ENCODE measurements around the gene KLF11.

KLF11 gene

GRCh38 chr2:10071176-10071575, 27.8 kb downstream of the KLF11 start:
- Histone ChIP-seq H3K27me3 (peaks cover 9 to 35% (median 30%) of the 10 kb centered on the region in 11 experiments), H4K20me1 (peaks cover 0 to 10% (median 0%) of the 10 kb centered on the region in 11 experiments; a peak in 2 of 22 replicates), H3K36me3 (no peaks in the 10 kb centered on the region), H3K9ac (no peak overlapping the region), H3K4me1 (peaks cover 0 to 6% (median 0%) of the 10 kb centered on the region in 10 experiments; a peak in 1 of 20 replicates), H3K4me3 (no peak overlapping the region), H3K27ac (no peak overlapping the region), H3K9me3 (replicated peaks in 1 of 11) (peaks cover 9 to 15% (median 12%) of the 10 kb centered on the region in 11 experiments; a peak in 21 of 22 replicates), H3K4me2 (no peak overlapping the region)
- TF ChIP-seq Cebpa-rat (IDR thresholded peaks at IDR 0.05): no peak

- TF ChIP-seq Cebpa-rat (IDR thresholded peaks at IDR 0.05): no peak
- Histone ChIP-seq H3K9ac (no peak overlapping the region), H3K36me3 (no peaks in the 10 kb centered on the region), H3K27me3 (peaks cover 13 to 39% (median 34%) of the 10 kb centered on the region in 11 experiments), H3K4me3 (no peak overlapping the region), H3K27ac (no peak overlapping the region), H4K20me1 (peaks cover 0 to 14% (median 0%) of the 10 kb centered on the region in 11 experiments; a peak in 4 of 22 replicates), H3K4me2 (no peak overlapping the region), H3K9me3 (replicated peaks in 1 of 11) (peaks cover 9 to 15% (median 12%) of the 10 kb centered on the region in 11 experiments; a peak in 21 of 22 replicates), H3K4me1 (peaks cover 0 to 6% (median 0%) of the 10 kb centered on the region in 10 experiments; a peak in 1 of 20 replicates)
These were observed 28.2 kb downstream of the KLF11 start for GRCh38 chr2:10071595-10071994.

DNA sequence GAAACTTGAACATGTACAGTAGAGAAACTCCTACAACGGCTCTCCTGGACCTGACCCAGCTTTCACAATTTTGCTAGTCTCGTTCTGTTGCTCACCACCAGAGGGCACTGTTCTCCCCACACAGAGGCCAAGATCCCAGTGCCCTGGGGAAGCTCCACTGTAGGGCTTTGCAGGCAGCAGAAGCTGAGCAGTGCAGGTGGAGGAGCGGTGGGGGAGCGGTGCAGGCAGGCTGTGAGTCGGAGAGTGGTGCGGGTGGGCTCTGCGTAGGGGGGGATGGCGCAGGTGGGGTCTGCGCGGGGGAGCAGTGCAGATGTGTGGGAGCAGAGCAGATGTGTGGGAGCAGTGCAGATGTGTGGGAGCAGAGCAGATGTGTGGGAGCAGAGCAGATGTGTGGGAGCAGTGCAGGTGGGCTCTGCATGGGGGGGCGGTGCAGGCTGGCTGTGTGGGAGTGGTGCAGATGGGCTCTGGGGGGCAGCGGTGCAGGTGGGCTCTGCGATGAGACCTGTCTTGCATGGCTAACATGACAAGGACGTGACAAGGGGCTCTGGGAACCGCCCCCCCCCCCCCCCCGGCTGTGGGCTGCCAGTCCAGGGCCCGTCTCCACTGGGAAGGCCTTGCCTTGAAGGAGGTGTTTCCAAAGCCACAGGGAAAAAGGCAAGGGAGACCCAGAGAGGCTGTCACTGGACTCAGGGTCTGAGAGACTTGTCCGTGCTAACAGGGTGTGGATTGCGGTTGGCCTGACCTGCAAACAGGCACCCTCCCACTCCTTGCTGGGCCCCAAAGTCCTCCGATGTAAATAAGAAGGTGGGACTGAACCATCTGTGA, 29.5 kb downstream of the KLF11 start:
- no peak for TF ChIP-seq Cebpa-rat (IDR thresholded peaks at IDR 0.05)
- H3K9ac ChIP-seq: no peak overlapping the region
- peaks cover 0 to 14% (median 0%) of the 10 kb centered on the region in 11 experiments; a peak in 4 of 22 replicates for H4K20me1 ChIP-seq
- peak overlapping the region in 1 of 11 experiments; percentile 33; a peak in 1 of 22 replicates for H3K4me2 ChIP-seq
- H3K4me1 ChIP-seq: peaks cover 0 to 6% (median 0%) of the 10 kb centered on the region in 10 experiments; a peak in 1 of 20 replicates
- H3K9me3 ChIP-seq (replicated peaks in 1 of 11): peaks cover under 1 to 8% (median 5%) of the 10 kb centered on the region in 11 experiments; a peak in 21 of 22 replicates
- H3K36me3 ChIP-seq: no peaks in the 10 kb centered on the region
- no peak overlapping the region for H3K27ac ChIP-seq
- H3K27me3 ChIP-seq: peaks cover 26 to 51% (median 47%) of the 10 kb centered on the region in 11 experiments
- no peak overlapping the region for H3K4me3 ChIP-seq

DNA sequence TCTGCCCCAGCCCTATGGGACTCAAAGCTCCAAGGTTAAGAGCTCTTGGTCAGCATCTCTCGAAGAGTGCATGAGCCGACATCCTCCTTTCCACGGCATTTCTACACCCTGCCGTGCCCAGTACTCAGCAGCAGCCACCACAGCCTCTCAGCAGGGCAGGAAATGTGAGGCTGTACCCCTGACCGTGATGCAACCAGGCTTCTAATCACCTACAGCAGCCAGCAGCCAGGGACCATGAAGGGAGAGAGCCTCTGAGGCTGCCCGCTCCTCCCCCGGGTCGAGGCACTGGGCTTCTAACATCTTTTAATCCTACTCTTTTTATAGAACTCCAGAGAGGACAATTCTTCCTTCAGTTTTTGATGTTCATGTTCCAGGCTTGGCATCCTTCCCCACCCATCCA, 30.4 kb downstream of the KLF11 start:
- no peak overlapping the region for H3K9ac ChIP-seq
- H4K20me1 ChIP-seq: peaks cover 0 to 19% (median 7%) of the 10 kb centered on the region in 11 experiments; a peak in 12 of 22 replicates
- no peaks in the 10 kb centered on the region for H3K36me3 ChIP-seq
- H3K4me3 ChIP-seq: no peak overlapping the region
- TF ChIP-seq Cebpa-rat (IDR thresholded peaks at IDR 0.05): no peak
- peaks cover 34 to 60% (median 55%) of the 10 kb centered on the region in 11 experiments for H3K27me3 ChIP-seq
- H3K27ac ChIP-seq: no peak overlapping the region
- no peaks in the 10 kb centered on the region; a peak in 1 of 22 replicates for H3K9me3 ChIP-seq (replicated peaks in 1 of 11)
- no peak overlapping the region for H3K4me2 ChIP-seq
- peaks cover 0 to 10% (median 2%) of the 10 kb centered on the region in 10 experiments; a peak in 10 of 20 replicates for H3K4me1 ChIP-seq

GRCh38 chr2:10075101-10075500, 31.8 kb downstream of the KLF11 start:
- peaks cover 0 to 23% (median 12%) of the 10 kb centered on the region in 10 experiments; a peak in 16 of 20 replicates for H3K4me1 ChIP-seq
- H3K27me3 ChIP-seq: peaks cover 48 to 74% (median 69%) of the 10 kb centered on the region in 11 experiments
- no peak overlapping the region for H3K4me3 ChIP-seq
- 0 out of 22 replicates have a peak overlapping the region, but pooled peaks of 1 of the 11 experiments have one; percentile 10 for H3K4me2 ChIP-seq
- H3K9me3 ChIP-seq (replicated peaks in 1 of 11): no peaks in the 10 kb centered on the region
- H3K9ac ChIP-seq: no peak overlapping the region
- no peak for TF ChIP-seq Cebpa-rat (IDR thresholded peaks at IDR 0.05)
- H3K27ac ChIP-seq: no peak overlapping the region
- H4K20me1 ChIP-seq: peaks cover 0 to 31% (median 19%) of the 10 kb centered on the region in 11 experiments; a peak in 15 of 22 replicates
- no peaks in the 10 kb centered on the region for H3K36me3 ChIP-seq

DNA sequence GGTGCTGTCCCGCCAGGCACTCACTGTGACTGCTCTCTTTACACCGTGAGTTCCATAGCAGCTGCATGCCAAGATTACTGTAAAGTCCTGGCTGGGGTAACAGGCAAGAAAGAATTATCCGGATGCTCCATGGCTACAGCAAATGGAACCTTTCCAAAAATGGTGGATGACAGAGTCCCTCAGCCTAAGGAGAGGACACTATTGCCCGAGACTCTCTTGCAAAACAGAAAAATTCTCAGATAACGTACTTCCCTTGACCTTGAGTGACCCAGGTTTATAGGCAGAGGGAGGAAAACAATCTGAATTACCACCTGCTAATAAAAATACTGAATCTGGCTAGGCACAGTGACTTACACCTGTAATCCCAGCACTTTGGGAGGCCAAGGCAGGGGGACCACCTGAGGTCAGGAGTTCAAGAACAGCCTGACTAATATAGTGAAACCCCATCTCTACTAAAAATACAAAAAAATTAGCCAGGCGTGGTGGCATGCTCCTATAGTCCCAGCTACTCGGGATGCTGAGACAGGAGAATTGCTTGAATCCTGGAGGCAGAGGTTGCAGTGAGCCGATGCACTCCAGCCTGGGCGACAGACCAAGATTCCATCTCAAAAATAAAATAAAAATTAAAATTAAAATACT, 32.3 kb downstream of the KLF11 start:
- peak overlapping the region in 1 of 11 experiments; percentile 10; a peak in 1 of 22 replicates for H3K4me2 ChIP-seq
- peaks cover 0 to 37% (median 24%) of the 10 kb centered on the region in 11 experiments; a peak in 16 of 22 replicates for H4K20me1 ChIP-seq

DNA sequence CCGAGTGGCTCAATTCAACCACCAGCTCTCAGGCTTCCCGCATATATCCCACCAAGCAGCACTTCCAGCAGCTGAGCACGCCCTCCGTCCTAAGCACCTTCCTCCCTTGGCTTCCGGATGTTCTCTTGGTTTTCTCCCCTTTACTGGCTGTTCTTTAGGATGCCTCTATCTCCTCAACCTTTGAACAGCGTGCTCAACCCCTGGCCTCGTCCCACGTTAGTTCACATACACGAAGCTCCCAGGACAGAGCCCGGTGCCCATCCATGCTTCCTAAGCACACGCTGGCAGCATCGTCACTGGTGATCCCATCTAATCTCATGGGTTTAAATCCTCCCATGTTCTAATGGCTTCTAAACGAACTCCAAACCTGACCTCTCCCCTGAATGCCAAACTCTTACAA, 33.2 kb downstream of the KLF11 start:
- TF ChIP-seq Cebpa-rat (IDR thresholded peaks at IDR 0.05): no peak
- Histone ChIP-seq H3K36me3 (no peaks in the 10 kb centered on the region), H3K27me3 (peaks cover 62 to 88% (median 83%) of the 10 kb centered on the region in 11 experiments), H3K27ac (no peak overlapping the region), H3K4me3 (no peak overlapping the region), H3K9me3 (replicated peaks in 1 of 11) (no peaks in the 10 kb centered on the region), H3K4me1 (peaks cover 8 to 35% (median 22%) of the 10 kb centered on the region in 10 experiments; a peak in 19 of 20 replicates), H3K4me2 (no peak overlapping the region), H3K9ac (no peak overlapping the region), H4K20me1 (peaks cover 0 to 41% (median 25%) of the 10 kb centered on the region in 11 experiments; a peak in 16 of 22 replicates)

More for the DNA sequence above, 32.3 kb downstream of the KLF11 start:
- TF ChIP-seq Cebpa-rat (IDR thresholded peaks at IDR 0.05): no peak
- peaks cover 54 to 80% (median 75%) of the 10 kb centered on the region in 11 experiments for H3K27me3 ChIP-seq
- no peak overlapping the region for H3K9ac ChIP-seq
- H3K36me3 ChIP-seq: no peaks in the 10 kb centered on the region
- peaks cover 5 to 27% (median 16%) of the 10 kb centered on the region in 10 experiments; a peak in 19 of 20 replicates for H3K4me1 ChIP-seq
- no peak overlapping the region for H3K27ac ChIP-seq
- H3K9me3 ChIP-seq (replicated peaks in 1 of 11): no peaks in the 10 kb centered on the region
- no peak overlapping the region for H3K4me3 ChIP-seq

DNA sequence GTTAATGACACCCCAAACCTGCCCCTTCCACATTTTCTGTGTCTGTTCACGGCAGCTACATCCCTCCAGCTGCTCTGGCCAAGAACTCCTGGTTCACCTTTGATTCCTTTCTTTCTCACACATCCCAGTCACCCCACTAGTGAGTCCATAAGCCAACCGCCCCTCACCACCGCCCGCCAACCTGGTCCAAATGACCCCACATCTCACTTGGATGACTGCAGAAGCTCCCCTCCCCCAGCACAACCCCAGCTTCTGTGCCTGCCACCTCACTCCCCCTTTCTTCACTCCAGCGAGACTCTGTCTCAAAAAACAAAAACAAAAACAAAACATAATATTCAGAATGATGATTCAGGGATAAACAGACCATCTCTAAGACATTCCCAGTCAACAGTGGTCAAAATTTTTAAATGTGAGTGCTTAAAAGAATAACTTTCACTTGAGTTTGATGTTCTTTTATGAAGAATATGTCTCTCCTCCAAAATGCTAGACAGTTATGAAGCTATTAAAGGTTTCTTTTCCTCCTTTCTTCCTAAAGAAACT, 33.7 kb downstream of the KLF11 start:
- Histone ChIP-seq H3K9ac (no peak overlapping the region), H3K9me3 (replicated peaks in 1 of 11) (no peaks in the 10 kb centered on the region), H4K20me1 (peaks cover 0 to 41% (median 25%) of the 10 kb centered on the region in 11 experiments; a peak in 16 of 22 replicates), H3K27me3 (peaks cover 68 to 93% (median 89%) of the 10 kb centered on the region in 11 experiments), H3K4me2 (no peak overlapping the region), H3K4me3 (no peak overlapping the region), H3K27ac (no peak overlapping the region), H3K36me3 (no peaks in the 10 kb centered on the region), H3K4me1 (peaks cover 8 to 34% (median 22%) of the 10 kb centered on the region in 10 experiments; a peak in 19 of 20 replicates)
- TF ChIP-seq Cebpa-rat (IDR thresholded peaks at IDR 0.05): no peak
